ENCODE data around the gene LRP2BP.
"Not testable (repeated sequence)": the region's sequence is repeated elsewhere in the genome, so short reads cannot be mapped to it uniquely, and the experiment has no call there.

LRP2BP gene

DNA sequence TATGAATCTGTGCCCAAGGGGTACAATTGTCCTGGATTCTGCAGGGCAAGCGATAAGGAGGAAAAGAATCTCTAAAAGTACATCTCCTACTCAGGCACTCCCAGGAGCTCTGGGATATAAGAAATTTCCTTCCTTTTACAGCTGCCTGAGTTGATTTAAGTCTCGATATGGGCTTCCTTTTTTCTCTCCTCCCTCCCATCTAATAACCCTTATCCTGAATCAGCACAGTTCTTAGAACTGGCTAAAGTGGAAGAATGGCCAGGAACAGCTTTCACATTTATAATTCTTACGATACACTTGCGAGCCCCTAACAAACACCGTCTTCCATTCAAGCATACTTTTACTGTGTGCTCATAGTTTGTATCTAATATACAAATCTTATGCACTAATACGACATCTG, 21.2 kb downstream of the LRP2BP start:
- no peaks in the 10 kb centered on the region for H3K27me3 ChIP-seq (replicated peaks; ENCODE audit: control insufficient read depth, insufficient read depth, low read length)
- no peak overlapping the region for H3K4me3 ChIP-seq (ENCODE audit: low read length)
- H3K4me1 ChIP-seq (ENCODE audit: control insufficient read depth, insufficient read depth, low read length), result no peaks in the 10 kb centered on the region
- peaks cover 34% of the 10 kb centered on the region for H3K36me3 ChIP-seq (ENCODE audit: control insufficient read depth, insufficient read depth, low read length, severe bottlenecking)
- DNase-seq (ENCODE audit: low read depth), result no peak
- no peaks in the 10 kb centered on the region for H3K9me3 ChIP-seq (ENCODE audit: control insufficient read depth, low read length)
- H3K9ac ChIP-seq (ENCODE audit: low read length), result no peak overlapping the region

DNA sequence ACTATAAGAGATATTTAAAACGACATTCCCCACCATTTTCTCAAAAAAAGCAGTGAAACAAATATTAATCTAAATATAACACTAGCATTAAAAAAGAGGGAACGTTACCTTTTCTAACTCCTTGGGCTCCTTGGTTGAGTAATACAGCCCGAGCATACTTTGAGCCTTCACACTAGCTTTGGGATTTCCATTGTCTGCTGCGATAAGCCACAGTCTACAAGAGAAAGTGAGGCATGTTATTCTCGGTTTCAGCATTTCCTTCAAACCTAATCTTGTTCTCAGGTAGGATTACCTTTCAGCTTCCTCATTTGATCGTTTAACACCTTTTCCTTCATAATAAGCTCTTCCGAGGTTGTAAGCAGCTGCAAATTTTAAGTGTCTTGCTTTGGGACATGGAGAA, 21.7 kb downstream of the LRP2BP start:
- Histone ChIP-seq H3K9me3 (ENCODE audit: control insufficient read depth, low read length) (no peaks in the 10 kb centered on the region), H3K9ac (ENCODE audit: low read length) (no peak overlapping the region), H3K27me3 (replicated peaks; ENCODE audit: control insufficient read depth, insufficient read depth, low read length) (no peaks in the 10 kb centered on the region), H3K4me3 (ENCODE audit: low read length) (no peak overlapping the region), H3K4me1 (ENCODE audit: control insufficient read depth, insufficient read depth, low read length) (no peaks in the 10 kb centered on the region), H3K36me3 (ENCODE audit: control insufficient read depth, insufficient read depth, low read length, severe bottlenecking) (peaks cover 34% of the 10 kb centered on the region)
- DNase-seq (ENCODE audit: low read depth), result no peak

DNA sequence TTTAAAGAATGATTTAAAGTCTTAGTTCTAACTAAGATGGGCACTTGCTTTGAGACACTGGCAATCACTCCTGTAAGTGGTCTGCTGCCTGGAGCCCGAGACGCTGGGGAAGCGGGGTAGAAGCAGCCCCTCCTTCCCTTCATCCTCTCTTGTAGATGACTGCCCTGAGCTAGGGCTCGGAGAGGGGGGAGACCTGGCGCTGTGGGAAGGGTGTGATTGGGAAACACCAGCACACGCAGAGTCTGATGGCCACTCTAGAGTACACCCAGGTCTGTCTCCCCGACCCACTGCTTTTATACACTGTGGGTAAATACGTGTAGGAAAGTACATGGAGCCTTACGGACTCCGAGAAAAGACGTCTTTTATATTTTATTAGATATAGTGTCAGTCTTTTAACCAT, 24.0 kb downstream of the LRP2BP start:
- no peaks in the 10 kb centered on the region for H3K9me3 ChIP-seq (ENCODE audit: control insufficient read depth, low read length)
- H3K4me1 ChIP-seq (ENCODE audit: control insufficient read depth, insufficient read depth, low read length), result no peaks in the 10 kb centered on the region
- no peak overlapping the region for H3K4me3 ChIP-seq (ENCODE audit: low read length)
- peaks cover 30% of the 10 kb centered on the region for H3K36me3 ChIP-seq (ENCODE audit: control insufficient read depth, insufficient read depth, low read length, severe bottlenecking)
- H3K27me3 ChIP-seq (replicated peaks; ENCODE audit: control insufficient read depth, insufficient read depth, low read length), result no peaks in the 10 kb centered on the region
- no peak overlapping the region for H3K9ac ChIP-seq (ENCODE audit: low read length)
- DNase-seq (ENCODE audit: low read depth), result no peak

DNA sequence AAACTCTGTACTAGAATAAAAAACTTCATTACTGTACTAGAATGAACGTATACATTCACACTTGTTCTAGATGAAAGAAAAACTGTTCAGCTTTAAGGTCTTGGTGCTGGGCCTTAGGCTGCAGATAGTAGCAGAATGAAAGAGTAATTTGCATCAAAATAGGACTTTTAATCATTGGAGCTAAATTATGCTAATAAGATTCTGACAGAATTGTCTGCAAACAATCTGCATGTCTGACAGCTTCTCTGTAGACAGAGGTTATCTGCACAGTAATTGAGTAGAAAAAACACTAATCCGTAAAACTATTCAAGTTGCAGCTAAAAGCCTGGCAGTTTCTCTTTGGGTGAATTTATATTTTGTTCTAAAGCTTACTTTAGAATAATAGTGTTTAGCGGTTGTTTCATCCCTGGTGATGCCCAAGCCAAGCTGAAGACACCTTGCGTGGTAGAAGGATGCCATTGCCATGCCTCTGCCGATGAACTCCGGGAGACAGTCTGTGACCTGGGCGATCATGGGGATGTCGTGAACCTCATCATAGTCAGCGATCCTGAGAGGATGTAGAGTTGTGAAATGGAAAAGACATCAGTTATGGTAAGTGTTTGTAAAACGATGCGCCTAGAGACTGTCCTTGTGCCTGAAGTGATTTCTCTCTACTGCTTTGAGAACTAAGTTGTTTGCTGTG, 25.3 kb downstream of the LRP2BP start:
- Histone ChIP-seq H3K36me3 (ENCODE audit: control insufficient read depth, insufficient read depth, low read length, severe bottlenecking) (peaks cover 34% of the 10 kb centered on the region), H3K27me3 (replicated peaks; ENCODE audit: control insufficient read depth, insufficient read depth, low read length) (no peaks in the 10 kb centered on the region), H3K9me3 (ENCODE audit: control insufficient read depth, low read length) (no peaks in the 10 kb centered on the region), H3K9ac (ENCODE audit: low read length) (no peak overlapping the region), H3K4me3 (ENCODE audit: low read length) (no peak overlapping the region), H3K4me1 (ENCODE audit: control insufficient read depth, insufficient read depth, low read length) (no peaks in the 10 kb centered on the region)
- no peak for DNase-seq (ENCODE audit: low read depth)

- Histone ChIP-seq H3K36me3 (ENCODE audit: control insufficient read depth, insufficient read depth, low read length, severe bottlenecking) (peaks cover 34% of the 10 kb centered on the region), H3K9me3 (ENCODE audit: control insufficient read depth, low read length) (no peaks in the 10 kb centered on the region), H3K4me3 (ENCODE audit: low read length) (no peak overlapping the region), H3K27me3 (replicated peaks; ENCODE audit: control insufficient read depth, insufficient read depth, low read length) (no peaks in the 10 kb centered on the region), H3K4me1 (ENCODE audit: control insufficient read depth, insufficient read depth, low read length) (no peaks in the 10 kb centered on the region), H3K9ac (ENCODE audit: low read length) (no peak overlapping the region)
- DNase-seq (ENCODE audit: low read depth), result no peak
These were observed 26.0 kb downstream of the LRP2BP start for GRCh38 chr4:185369731-185370130.

DNA sequence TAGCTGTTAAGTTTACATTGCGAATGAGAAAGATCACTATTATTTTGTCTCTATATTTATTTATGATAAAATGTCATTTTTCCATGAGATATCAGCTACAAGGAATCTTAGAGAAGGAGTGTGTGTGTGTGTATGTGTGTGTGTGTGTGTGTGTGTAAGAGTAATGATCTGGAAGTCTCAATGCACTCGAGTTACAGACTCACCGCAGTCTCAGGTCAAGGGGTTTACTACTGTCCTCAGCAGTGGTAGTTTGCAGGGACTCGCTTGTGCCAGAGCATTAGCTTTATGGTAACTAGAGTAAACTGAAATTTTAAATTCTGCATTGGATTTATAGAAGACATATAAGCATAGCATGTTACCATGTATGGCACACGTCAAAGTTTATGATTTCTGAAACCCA, 30.8 kb downstream of the LRP2BP start:
- H3K36me3 ChIP-seq (ENCODE audit: control insufficient read depth, insufficient read depth, low read length, severe bottlenecking), result peaks cover 15% of the 10 kb centered on the region
- H3K9ac ChIP-seq (ENCODE audit: low read length), result no peak overlapping the region
- no peaks in the 10 kb centered on the region for H3K4me1 ChIP-seq (ENCODE audit: control insufficient read depth, insufficient read depth, low read length)
- H3K9me3 ChIP-seq (ENCODE audit: control insufficient read depth, low read length), result no peaks in the 10 kb centered on the region
- H3K4me3 ChIP-seq (ENCODE audit: low read length), result no peak overlapping the region
- H3K27me3 ChIP-seq (replicated peaks; ENCODE audit: control insufficient read depth, insufficient read depth, low read length), result no peaks in the 10 kb centered on the region
- no peak for DNase-seq (ENCODE audit: low read depth)

- H3K27me3 ChIP-seq (replicated peaks; ENCODE audit: control insufficient read depth, insufficient read depth, low read length), result no peaks in the 10 kb centered on the region
- peaks cover 19% of the 10 kb centered on the region for H3K36me3 ChIP-seq (ENCODE audit: control insufficient read depth, insufficient read depth, low read length, severe bottlenecking)
- peaks cover 7% of the 10 kb centered on the region for H3K4me1 ChIP-seq (ENCODE audit: control insufficient read depth, insufficient read depth, low read length)
- H3K9me3 ChIP-seq (ENCODE audit: control insufficient read depth, low read length), result no peaks in the 10 kb centered on the region
- no peak for DNase-seq (ENCODE audit: low read depth)
- H3K9ac ChIP-seq (ENCODE audit: low read length), result no peak overlapping the region
- H3K4me3 ChIP-seq (ENCODE audit: low read length), result no peak overlapping the region
These were observed 32.5 kb downstream of the LRP2BP start for GRCh38 chr4:185363251-185363650.

DNA sequence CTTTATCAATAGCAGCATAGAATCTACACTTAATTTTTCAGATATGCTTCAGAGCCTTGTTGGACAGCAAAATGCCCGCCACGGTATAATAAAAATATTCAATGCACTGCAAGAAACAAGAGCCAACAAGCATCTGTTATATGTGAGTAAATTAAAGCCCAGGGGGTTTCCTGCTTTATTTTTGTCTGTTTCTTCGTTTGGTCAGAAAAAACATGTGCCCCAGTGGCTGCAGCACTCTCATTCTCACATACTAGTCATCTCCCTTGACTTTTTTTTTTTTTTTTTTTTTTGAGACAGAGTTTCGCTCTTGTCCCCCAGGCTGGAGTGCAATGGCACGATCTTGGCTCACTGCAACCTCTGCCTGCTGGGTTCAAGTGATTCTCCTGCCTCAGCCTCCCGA, 33.2 kb downstream of the LRP2BP start:
- H3K4me1 ChIP-seq (ENCODE audit: control insufficient read depth, insufficient read depth, low read length), result peaks cover 14% of the 10 kb centered on the region

GRCh38 chr4:185361872-185362271, 33.9 kb downstream of the LRP2BP start:
- Histone ChIP-seq H3K4me1 (ENCODE audit: control insufficient read depth, insufficient read depth, low read length) (peaks cover 21% of the 10 kb centered on the region), H3K9me3 (ENCODE audit: control insufficient read depth, low read length) (no peaks in the 10 kb centered on the region), H3K36me3 (ENCODE audit: control insufficient read depth, insufficient read depth, low read length, severe bottlenecking) (peaks cover 16% of the 10 kb centered on the region), H3K27me3 (replicated peaks; ENCODE audit: control insufficient read depth, insufficient read depth, low read length) (no peaks in the 10 kb centered on the region), H3K4me3 (ENCODE audit: low read length) (no peak overlapping the region), H3K9ac (ENCODE audit: low read length) (no peak overlapping the region)
- DNase-seq (ENCODE audit: low read depth), result no peak

More for the DNA sequence above, 33.2 kb downstream of the LRP2BP start:
- H3K4me3 ChIP-seq (ENCODE audit: low read length); H3K27me3 ChIP-seq (replicated peaks; ENCODE audit: control insufficient read depth, insufficient read depth, low read length); H3K9ac ChIP-seq (ENCODE audit: low read length); DNase-seq (ENCODE audit: low read depth); H3K9me3 ChIP-seq (ENCODE audit: control insufficient read depth, low read length): not testable (repeated sequence)
- peaks cover 16% of the 10 kb centered on the region for H3K36me3 ChIP-seq (ENCODE audit: control insufficient read depth, insufficient read depth, low read length, severe bottlenecking)

GRCh38 chr4:185359767-185360446, 35.8 kb downstream of the LRP2BP start:
- Histone ChIP-seq H3K4me3 (ENCODE audit: low read length) (no peak overlapping the region), H3K9me3 (ENCODE audit: control insufficient read depth, low read length) (no peaks in the 10 kb centered on the region), H3K36me3 (ENCODE audit: control insufficient read depth, insufficient read depth, low read length, severe bottlenecking) (peaks cover 13% of the 10 kb centered on the region), H3K4me1 (ENCODE audit: control insufficient read depth, insufficient read depth, low read length) (peaks cover 24% of the 10 kb centered on the region), H3K27me3 (replicated peaks; ENCODE audit: control insufficient read depth, insufficient read depth, low read length) (no peaks in the 10 kb centered on the region), H3K9ac (ENCODE audit: low read length) (no peak overlapping the region)
- peak; percentile 64 for DNase-seq (ENCODE audit: low read depth)

GRCh38 chr4:185358959-185359358, 36.8 kb downstream of the LRP2BP start:
- peak overlapping the region; percentile 13 for H3K9ac ChIP-seq (ENCODE audit: low read length)
- H3K4me3 ChIP-seq (ENCODE audit: low read length), result no peak overlapping the region
- DNase-seq (ENCODE audit: low read depth), result peak; percentile 47
- peaks cover 24% of the 10 kb centered on the region for H3K4me1 ChIP-seq (ENCODE audit: control insufficient read depth, insufficient read depth, low read length)
- no peaks in the 10 kb centered on the region for H3K27me3 ChIP-seq (replicated peaks; ENCODE audit: control insufficient read depth, insufficient read depth, low read length)
- H3K36me3 ChIP-seq (ENCODE audit: control insufficient read depth, insufficient read depth, low read length, severe bottlenecking), result peaks cover 23% of the 10 kb centered on the region
- no peaks in the 10 kb centered on the region for H3K9me3 ChIP-seq (ENCODE audit: control insufficient read depth, low read length)

Data from adipocyte (in vitro differentiated cells).